HG03378 (cell line): Measurements from ENCODE around the gene PRIM2.
A peak's percentile ranks its signal among the peaks of the same experiment; 100 is the strongest.
"Not testable (repeated sequence)": the region's sequence is repeated elsewhere in the genome, so short reads cannot be mapped to it uniquely, and the experiment has no call there.

Experiments used
- ATAC-seq: cut with Tn5 transposase; IDR thresholded peaks from one replicate; pipeline ENCODE4 v1.9.1; 2021; ENCODE audit warnings: mild to moderate bottlenecking, moderate library complexity; ENCODE audit not compliant: unreplicated experiment

The PRIM2 gene

GRCh38 chr6:57444787-57445186, 127.4 kb downstream of the PRIM2 start:
- ATAC-seq: not testable (repeated sequence)

- ATAC-seq: peak; percentile 22
Measured at GRCh38 chr6:57445379-57445778, 127.9 kb downstream of the PRIM2 start.

- peak; percentile 66 for ATAC-seq
Measured at GRCh38 chr6:57445790-57446468, 128.5 kb downstream of the PRIM2 start.

GRCh38 chr6:57449496-57450066, 132.2 kb downstream of the PRIM2 start:
- ATAC-seq: not testable (repeated sequence)

- ATAC-seq: not testable (repeated sequence)
Measured at GRCh38 chr6:57459781-57460180, 142.4 kb downstream of the PRIM2 start.

- not testable (repeated sequence) for ATAC-seq
Measured at GRCh38 chr6:57461022-57461421, 143.6 kb downstream of the PRIM2 start.

GRCh38 chr6:57463809-57464208, 146.4 kb downstream of the PRIM2 start:
- ATAC-seq: not testable (repeated sequence)

GRCh38 chr6:57465968-57466367, 148.5 kb downstream of the PRIM2 start:
- ATAC-seq: not testable (repeated sequence)

- ATAC-seq: no peak
Measured at GRCh38 chr6:57469072-57469471, 151.6 kb downstream of the PRIM2 start.

GRCh38 chr6:57470148-57470547, 152.7 kb downstream of the PRIM2 start:
- ATAC-seq: not testable (repeated sequence)

GRCh38 chr6:57471314-57471864, 154.0 kb downstream of the PRIM2 start:
- ATAC-seq: not testable (repeated sequence)

GRCh38 chr6:57472861-57473362, 155.5 kb downstream of the PRIM2 start:
- ATAC-seq: not testable (repeated sequence)

GRCh38 chr6:57474862-57475475, 157.5 kb downstream of the PRIM2 start:
- not testable (repeated sequence) for ATAC-seq

- ATAC-seq: not testable (repeated sequence)
Measured at GRCh38 chr6:57475656-57476055, 158.2 kb downstream of the PRIM2 start.

GRCh38 chr6:57480194-57480593, 162.8 kb downstream of the PRIM2 start:
- not testable (repeated sequence) for ATAC-seq

- not testable (repeated sequence) for ATAC-seq
Measured at GRCh38 chr6:57481121-57481520, 163.7 kb downstream of the PRIM2 start.

GRCh38 chr6:57482471-57482870, 165.0 kb downstream of the PRIM2 start:
- not testable (repeated sequence) for ATAC-seq

- ATAC-seq: not testable (repeated sequence)
Measured at GRCh38 chr6:57486494-57487081, 169.2 kb downstream of the PRIM2 start.

GRCh38 chr6:57488551-57488950, 171.1 kb downstream of the PRIM2 start:
- ATAC-seq: not testable (repeated sequence)

GRCh38 chr6:57489887-57490286, 172.5 kb downstream of the PRIM2 start:
- ATAC-seq: not testable (repeated sequence)

GRCh38 chr6:57491795-57492194, 174.4 kb downstream of the PRIM2 start:
- ATAC-seq: not testable (repeated sequence)
